ENCODE measurements around the gene LCNL1. TPM values are rescaled to one million over a fixed set of nuclear protein-coding genes. Genes with fewer than 3 reads are reported as not detected.
A peak's percentile ranks its signal among the peaks of the same experiment; 100 is the strongest.

Gene LCNL1
- total RNA-seq, 1 donor from 2014 or later: 1.9 TPM

DNA sequence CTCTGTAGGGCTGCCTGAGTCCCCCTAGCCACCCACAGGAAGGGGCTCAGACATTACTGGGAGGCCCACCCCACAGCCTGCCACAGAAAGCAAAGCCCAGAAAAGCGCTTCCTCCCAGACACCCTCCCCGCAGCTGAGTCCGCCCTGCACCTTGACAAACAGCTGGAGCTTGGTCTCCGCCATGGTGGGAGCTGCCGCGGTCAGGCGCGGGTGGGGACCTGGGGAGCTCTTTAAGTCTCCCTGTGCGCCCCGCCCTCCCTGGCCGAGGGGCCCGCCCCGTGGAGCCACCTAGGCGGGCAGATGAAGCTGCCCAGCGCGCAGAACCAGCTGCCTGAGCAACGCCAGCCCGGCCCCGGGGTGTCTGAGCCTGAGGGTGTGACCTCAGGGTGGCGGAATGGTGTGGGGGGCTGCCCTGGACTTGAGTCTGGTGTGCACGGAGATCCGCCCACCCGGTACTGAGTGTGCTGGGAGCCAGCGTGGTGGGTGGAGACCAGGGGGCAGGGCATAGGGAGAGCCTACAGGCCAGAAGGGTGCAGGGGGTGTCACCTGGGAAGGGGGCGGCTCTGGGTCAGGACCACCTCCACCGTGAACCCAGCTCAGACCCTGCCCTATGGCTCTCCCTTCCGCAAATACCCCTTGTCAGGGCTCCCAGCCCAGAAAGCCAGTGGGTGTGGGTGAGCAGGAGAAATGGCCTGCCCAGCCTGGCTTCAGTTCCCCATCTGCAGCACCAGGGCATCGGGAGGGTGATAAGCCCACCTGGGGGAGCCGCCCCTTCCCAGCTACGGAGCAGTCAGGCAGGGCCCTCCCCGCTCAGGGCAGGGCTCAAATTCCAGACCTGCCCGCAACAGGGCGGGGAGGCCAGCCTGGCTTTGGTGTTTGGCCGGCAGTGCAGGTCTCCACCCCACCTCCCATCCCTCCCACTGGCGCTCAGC is 13.8 kb downstream of the LCNL1 start, which contains the start of gene CLIC3:
CLIC3 (minus strand) TSS at position 208 of the 932 bp plus-strand sequence; CDS start at position 183, 25 bp downstream.
- intact Hi-C loops (cut with DNase I): no loop called here
- no peaks in the 10 kb centered on the region for H3K9me3 ChIP-seq
- H3K36me3 ChIP-seq: peaks cover 16% of the 10 kb centered on the region
- peaks cover 62% of the 10 kb centered on the region for H3K4me1 ChIP-seq
- no peaks in the 10 kb centered on the region for H3K27me3 ChIP-seq (ENCODE audit: low read depth)
- TF ChIP-seq, protein P1, sequence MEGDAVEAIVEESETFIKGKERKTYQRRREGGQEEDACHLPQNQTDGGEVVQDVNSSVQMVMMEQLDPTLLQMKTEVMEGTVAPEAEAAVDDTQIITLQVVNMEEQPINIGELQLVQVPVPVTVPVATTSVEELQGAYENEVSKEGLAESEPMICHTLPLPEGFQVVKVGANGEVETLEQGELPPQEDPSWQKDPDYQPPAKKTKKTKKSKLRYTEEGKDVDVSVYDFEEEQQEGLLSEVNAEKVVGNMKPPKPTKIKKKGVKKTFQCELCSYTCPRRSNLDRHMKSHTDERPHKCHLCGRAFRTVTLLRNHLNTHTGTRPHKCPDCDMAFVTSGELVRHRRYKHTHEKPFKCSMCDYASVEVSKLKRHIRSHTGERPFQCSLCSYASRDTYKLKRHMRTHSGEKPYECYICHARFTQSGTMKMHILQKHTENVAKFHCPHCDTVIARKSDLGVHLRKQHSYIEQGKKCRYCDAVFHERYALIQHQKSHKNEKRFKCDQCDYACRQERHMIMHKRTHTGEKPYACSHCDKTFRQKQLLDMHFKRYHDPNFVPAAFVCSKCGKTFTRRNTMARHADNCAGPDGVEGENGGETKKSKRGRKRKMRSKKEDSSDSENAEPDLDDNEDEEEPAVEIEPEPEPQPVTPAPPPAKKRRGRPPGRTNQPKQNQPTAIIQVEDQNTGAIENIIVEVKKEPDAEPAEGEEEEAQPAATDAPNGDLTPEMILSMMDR (IDR thresholded peaks at IDR 0.05): no peak
- H3K4me3 ChIP-seq: peak within 1 kb of the TSS; percentile 55
- peak; percentile 84 for DNase-seq
- peak; percentile 52 to 68 for ATAC-seq
- peak within 1 kb of the TSS; percentile 81 for H3K27ac ChIP-seq

DNA sequence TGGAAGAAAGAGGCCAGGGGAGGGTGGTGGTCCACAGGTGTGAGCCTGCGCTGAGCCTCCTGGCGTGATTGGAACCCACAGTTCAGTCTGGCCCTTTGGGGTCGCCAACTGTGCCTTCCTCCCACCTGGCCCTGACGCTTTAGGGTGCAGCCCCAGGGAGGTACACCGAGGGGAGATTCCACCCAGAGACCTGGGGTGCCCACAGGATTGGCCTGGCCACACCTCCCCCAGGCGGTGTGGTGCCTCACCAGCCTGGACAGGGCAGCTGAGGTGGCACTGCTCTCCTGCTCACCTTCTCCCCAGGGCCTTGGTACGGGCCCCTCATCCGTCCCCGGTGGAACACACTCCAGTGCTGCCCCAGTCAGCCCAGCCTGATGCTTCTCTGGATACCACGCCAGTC is 14.6 kb downstream of the LCNL1 start:
- Histone ChIP-seq H3K36me3 (peaks cover 16% of the 10 kb centered on the region), H3K4me1 (peaks cover 62% of the 10 kb centered on the region), H3K4me3 (peak overlapping the region; percentile 55), H3K27me3 (ENCODE audit: low read depth) (no peaks in the 10 kb centered on the region), H3K27ac (peak overlapping the region; percentile 81), H3K9me3 (no peaks in the 10 kb centered on the region)
- intact Hi-C loops (cut with DNase I): no loop called here
- ATAC-seq (no peak), DNase-seq (no peak)
- TF ChIP-seq, protein P1 (IDR thresholded peaks at IDR 0.05): no peak

DNA sequence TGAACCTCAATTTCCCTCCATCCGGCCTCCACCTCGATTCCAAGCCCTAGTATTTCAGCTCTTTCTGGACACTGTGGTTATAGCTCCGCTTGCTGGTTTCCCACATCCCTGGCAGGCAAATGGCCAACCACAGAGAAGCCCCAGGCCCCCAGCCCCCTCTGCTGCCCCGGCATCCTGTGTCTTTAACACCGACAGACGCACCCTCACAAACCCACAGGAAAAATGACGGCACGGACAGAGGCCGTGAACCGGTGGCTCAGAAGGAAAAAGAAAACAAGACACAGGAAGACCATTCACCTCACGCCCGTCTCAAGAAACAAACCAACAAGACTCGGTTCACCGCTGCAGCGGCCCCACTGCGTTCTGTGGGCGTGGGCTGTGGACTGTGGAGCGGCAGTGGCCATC is 15.0 kb downstream of the LCNL1 start:
- H3K9me3 ChIP-seq: no peaks in the 10 kb centered on the region
- no peaks in the 10 kb centered on the region for H3K27me3 ChIP-seq (ENCODE audit: low read depth)
- TF ChIP-seq, protein P1 (IDR thresholded peaks at IDR 0.05): no peak
- intact Hi-C loops (cut with DNase I): no loop called here
- no peak overlapping the region for H3K4me3 ChIP-seq
- H3K36me3 ChIP-seq: peaks cover 16% of the 10 kb centered on the region
- H3K27ac ChIP-seq: peak overlapping the region; percentile 81
- no peak for DNase-seq
- ATAC-seq: no peak
- peaks cover 58% of the 10 kb centered on the region for H3K4me1 ChIP-seq

DNA sequence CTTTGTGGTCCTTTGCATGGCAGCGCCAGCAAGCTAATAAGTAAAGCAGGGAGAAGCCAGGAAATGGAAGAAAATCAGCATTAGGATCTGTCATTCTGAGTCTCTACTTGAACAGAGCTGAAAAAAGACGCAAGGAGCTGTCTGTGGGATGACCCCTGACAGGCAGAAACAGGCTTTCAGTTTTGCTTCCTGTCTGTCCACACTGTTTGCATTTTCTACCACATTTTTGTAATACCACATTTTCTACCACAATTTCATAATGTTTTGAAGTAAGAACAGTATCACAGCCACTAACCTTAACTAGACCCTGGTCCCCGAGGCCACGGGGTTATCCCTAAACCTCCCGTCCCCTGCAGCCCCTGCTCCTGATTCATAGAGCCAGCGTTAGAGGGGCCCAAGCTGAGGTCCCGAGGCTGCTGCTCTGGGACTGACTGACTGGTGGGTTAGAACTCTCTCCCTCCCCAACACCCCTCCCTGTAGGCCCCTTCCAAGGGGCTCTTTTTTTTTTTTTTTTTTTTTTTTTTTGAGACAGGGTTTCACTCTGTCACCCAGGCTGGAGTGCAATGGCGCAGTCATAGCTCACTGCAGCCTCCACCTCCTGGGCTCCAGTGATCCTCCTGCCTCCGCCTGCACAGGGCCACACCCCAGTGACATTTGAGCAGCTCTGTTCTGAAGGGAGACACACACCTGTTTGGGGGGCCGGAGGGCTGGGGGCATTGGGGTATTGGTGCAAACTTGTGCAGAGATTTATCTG is 17.6 kb downstream of the LCNL1 start:
- H3K4me3 ChIP-seq: no peak overlapping the region
- peaks cover 33% of the 10 kb centered on the region for H3K4me1 ChIP-seq
- DNase-seq (no peak), ATAC-seq (peak in 1 of 2 donors; percentile 6)
- TF ChIP-seq, protein P1 (IDR thresholded peaks at IDR 0.05): no peak
- H3K9me3 ChIP-seq: no peaks in the 10 kb centered on the region
- no peaks in the 10 kb centered on the region for H3K36me3 ChIP-seq
- peak overlapping the region; percentile 58 for H3K27ac ChIP-seq
- no peaks in the 10 kb centered on the region for H3K27me3 ChIP-seq (ENCODE audit: low read depth)
- intact Hi-C loops (cut with DNase I): no loop called here

DNA sequence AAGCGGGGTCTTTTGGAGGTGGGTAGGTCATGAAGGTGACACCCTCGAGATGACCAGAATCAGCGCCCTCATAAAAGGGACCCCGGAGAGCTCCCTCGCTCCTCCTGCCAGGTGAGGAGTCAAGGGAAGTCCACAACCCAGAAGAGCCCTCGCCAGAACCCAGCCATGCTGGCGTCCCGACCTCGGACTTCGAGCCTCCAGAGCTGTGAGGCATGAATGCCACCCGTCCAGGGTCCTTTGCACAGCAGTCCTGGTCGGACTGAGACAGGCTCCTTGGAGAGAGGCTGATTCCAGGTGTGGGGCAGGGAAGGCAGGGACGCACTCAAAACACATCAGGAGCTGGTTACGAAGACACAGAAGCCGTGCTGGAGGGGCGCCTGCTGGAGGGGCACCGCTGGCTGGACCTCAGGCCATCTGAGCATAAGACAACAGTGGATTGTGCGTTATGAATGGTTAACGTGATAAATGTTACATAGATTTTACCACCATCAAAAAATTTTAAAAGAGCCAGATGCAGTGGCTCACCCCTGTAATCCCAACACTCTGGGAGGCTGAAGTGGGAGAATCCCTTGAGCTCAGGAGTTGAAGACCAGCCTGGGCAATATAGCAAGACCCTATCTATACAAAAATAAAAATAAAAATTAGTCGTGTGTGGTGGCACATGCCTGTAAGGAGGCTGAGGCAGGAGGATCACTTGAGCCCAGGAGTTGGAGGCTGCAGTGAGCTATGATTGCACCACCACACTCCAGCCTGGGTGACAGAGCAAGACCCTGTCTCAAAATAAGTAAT is 19.3 kb downstream of the LCNL1 start:
- Histone ChIP-seq H3K36me3 (no peaks in the 10 kb centered on the region), H3K27me3 (ENCODE audit: low read depth) (no peaks in the 10 kb centered on the region), H3K4me3 (no peak overlapping the region), H3K4me1 (peaks cover 17% of the 10 kb centered on the region), H3K27ac (no peak overlapping the region), H3K9me3 (no peaks in the 10 kb centered on the region)
- ATAC-seq (no peak), DNase-seq (no peak)
- TF ChIP-seq, protein P1 (IDR thresholded peaks at IDR 0.05): no peak
- intact Hi-C loops (cut with DNase I): no loop called here

All from lower lobe of right lung (tissue), 2 donors.